ENCODE data around the gene TTL. TPM values are rescaled to one million over a fixed set of nuclear protein-coding genes. Genes with fewer than 3 reads are reported as not detected.

The TTL gene
- total and polyA plus RNA-seq, 2 of the 13 experiments (the other 11 are each of a cell fraction or from before 2014, with no cell fraction given), result 19.0 to 59.8 TPM

GRCh38 chr2:112582314-112582746, 100.4 kb downstream of the TTL start (continued):
- TF ChIP-seq SNAPC4 (CRISPR knock-in tag; IDR thresholded peaks at IDR 0.05) (no peak), POLR2A (IDR thresholded peaks at IDR 0.05; ENCODE audit: insufficient read depth in 1 of 2, low read depth in 2 of 2, low read length in 2 of 2) (0 out of 4 replicates have a peak, but pooled peaks of 1 of the 2 experiments have one; percentile 18), SRSF4 (IDR thresholded peaks at IDR 0.05; ENCODE audit: low read depth, low read length, poor library complexity, severe bottlenecking) (no peak), RARA (CRISPR knock-in tag; IDR thresholded peaks at IDR 0.05) (no peak), BRCA1 (CRISPR knock-in tag; IDR thresholded peaks at IDR 0.05) (no peak), E2F5 (CRISPR knock-in tag; conservative IDR thresholded peaks at IDR 0.05) (no peak), KLF9 (CRISPR knock-in tag; IDR thresholded peaks at IDR 0.05; ENCODE audit: low read depth) (no peak), KDM3A (CRISPR knock-in tag; IDR thresholded peaks at IDR 0.05; ENCODE audit: low read depth) (no peak), NBN (conservative IDR thresholded peaks at IDR 0.05) (no peak), TEAD3 (CRISPR knock-in tag; optimal IDR thresholded peaks at IDR 0.05; ENCODE audit: borderline replicate concordance) (peak; percentile 7), SNAI1 (CRISPR knock-in tag; IDR thresholded peaks at IDR 0.05; ENCODE audit: borderline replicate concordance) (no peak), TFAP4 (IDR thresholded peaks at IDR 0.05; ENCODE audit: borderline replicate concordance, low read depth) (no peak), GRHL1 (CRISPR knock-in tag; conservative IDR thresholded peaks at IDR 0.05) (no peak), TCF7L2 (IDR thresholded peaks at IDR 0.05; ENCODE audit: low read depth, low read length) (no peak), ARID2 (CRISPR knock-in tag; IDR thresholded peaks at IDR 0.05; ENCODE audit: borderline replicate concordance) (no peak), GZF1 (CRISPR knock-in tag; IDR thresholded peaks at IDR 0.05) (no peak), CTCF (CRISPR knock-in tag; IDR thresholded peaks at IDR 0.05) (peak; percentile 66), NFATC3 (CRISPR knock-in tag; IDR thresholded peaks at IDR 0.05) (no peak), ZNF446 (CRISPR knock-in tag; IDR thresholded peaks at IDR 0.05) (no peak), SMC3 (IDR thresholded peaks at IDR 0.05; ENCODE audit: low read length) (peak; percentile 35; the same call in 1 of the 2 replicates), CEBPB (IDR thresholded peaks at IDR 0.05; ENCODE audit: borderline replicate concordance, low read depth, low read length) (no peak), NAIF1 (CRISPR knock-in tag; IDR thresholded peaks at IDR 0.05; ENCODE audit: borderline replicate concordance) (no peak)
